NCI-H2196 (cell line): Measurements from ENCODE around the gene MET.

ENCODE experiments used
- DNase-seq: peaks from one replicate; lab custom pipeline; 2025; ENCODE audit not compliant: unreplicated experiment; lab: John Stamatoyannopoulos, UW

Gene MET

GRCh38 chr7:116663744-116664143, 8.3 kb upstream of the MET start:
- no peak for DNase-seq

GRCh38 chr7:116665332-116665996, 6.5 kb upstream of the MET start:
- no peak for DNase-seq

GRCh38 chr7:116669769-116670168, 2.2 kb upstream of the MET start:
- no peak for DNase-seq

- no peak for DNase-seq
Observed at GRCh38 chr7:116670409-116671015, 1.5 kb upstream of the MET start.

GRCh38 chr7:116671111-116671510, 885 bp upstream of the MET start:
- DNase-seq, result no peak

- DNase-seq, result peak; percentile 23
Observed at GRCh38 chr7:116672596-116673456, 830 bp downstream of the MET start.

- no peak for DNase-seq
Observed at GRCh38 chr7:116673457-116673865, 1.5 kb downstream of the MET start.

- no peak for DNase-seq
Observed at GRCh38 chr7:116674508-116675173, 2.6 kb downstream of the MET start.

GRCh38 chr7:116675812-116676355, 3.9 kb downstream of the MET start:
- no peak for DNase-seq

GRCh38 chr7:116678780-116679179, 6.8 kb downstream of the MET start:
- no peak for DNase-seq

GRCh38 chr7:116679500-116679899, 7.5 kb downstream of the MET start:
- no peak for DNase-seq

- no peak for DNase-seq
Observed at GRCh38 chr7:116683786-116684185, 11.8 kb downstream of the MET start.

- DNase-seq, result no peak
Observed at GRCh38 chr7:116686033-116686432, 14.0 kb downstream of the MET start.

- DNase-seq, result no peak
Observed at GRCh38 chr7:116686812-116687419, 14.9 kb downstream of the MET start.

GRCh38 chr7:116687801-116688201, 15.8 kb downstream of the MET start:
- no peak for DNase-seq

- peak; percentile 21 for DNase-seq
Observed at GRCh38 chr7:116689790-116690259, 17.8 kb downstream of the MET start.

- no peak for DNase-seq
Observed at GRCh38 chr7:116691664-116692063, 19.7 kb downstream of the MET start.

GRCh38 chr7:116692401-116693308, 20.7 kb downstream of the MET start:
- no peak for DNase-seq

- no peak for DNase-seq
Observed at GRCh38 chr7:116696707-116697106, 24.7 kb downstream of the MET start.

- DNase-seq, result no peak
Observed at GRCh38 chr7:116697152-116697551, 25.2 kb downstream of the MET start.
